HEK293T (cell line): Measurements from ENCODE around the gene CIB2.

Source experiments
- ARNT ChIP-seq: fragments of 450-650 bp; IDR thresholded peaks from 2 replicates; pipeline ENCODE4 v1.6.1; 2017; ENCODE audit warnings: mild to moderate bottlenecking
- BHLHE40 ChIP-seq: fragments of 450-650 bp; IDR thresholded peaks from 2 replicates; pipeline ENCODE4 v1.6.1; 2016; ENCODE audit warnings: mild to moderate bottlenecking, moderate library complexity, borderline replicate concordance
- CTBP1 ChIP-seq: fragments of 450-650 bp; IDR thresholded peaks from 2 replicates; pipeline ENCODE4 v1.6.1; 2016; ENCODE audit warnings: borderline replicate concordance
- FOXK2 ChIP-seq: fragments of 450-650 bp; IDR thresholded peaks from 2 replicates; pipeline ENCODE4 v1.6.1; 2016; ENCODE audit warnings: mild to moderate bottlenecking
- FOXM1 ChIP-seq: fragments of 450-650 bp; IDR thresholded peaks from 2 replicates; pipeline ENCODE4 v1.6.1; 2017; ENCODE audit warnings: mild to moderate bottlenecking, borderline replicate concordance
- L3MBTL2 ChIP-seq: fragments of 450-650 bp; conservative IDR thresholded peaks from 2 replicates; pipeline ENCODE4 v1.6.1; 2016; ENCODE audit warnings: mild to moderate bottlenecking
- LEF1 ChIP-seq: fragments of 450-650 bp; IDR thresholded peaks from 2 replicates; pipeline ENCODE4 v1.6.1; 2017; ENCODE audit warnings: mild to moderate bottlenecking, borderline replicate concordance
- PKNOX1 ChIP-seq: fragments of 450-650 bp; IDR thresholded peaks from 2 replicates; pipeline ENCODE4 v1.6.1; 2016
- SP1 ChIP-seq: fragments of 450-650 bp; IDR thresholded peaks from 2 replicates; pipeline ENCODE4 v1.6.1; 2017
- SUZ12 ChIP-seq: fragments of 450-650 bp; IDR thresholded peaks from 2 replicates; pipeline ENCODE4 v1.6.1; 2016; ENCODE audit warnings: mild to moderate bottlenecking

- no peak for TF ChIP-seq BHLHE40
- TF ChIP-seq SUZ12 = no peak
- no peak for TF ChIP-seq FOXM1
- TF ChIP-seq PKNOX1 = no peak
- TF ChIP-seq SP1 = no peak
- no peak for TF ChIP-seq ARNT
- no peak for TF ChIP-seq L3MBTL2
- TF ChIP-seq CTBP1 = no peak
- TF ChIP-seq FOXK2 = no peak
- TF ChIP-seq LEF1 = no peak
Measured at GRCh38 chr15:78083687-78084448, 47.4 kb downstream of the CIB2 start.
